Activated T-cell treated with anti-CD3 and anti-CD28 coated beads, Interleukin-2, amount 50 U/mL, for 72 hours (primary cell): Measurements from ENCODE around the gene ZNFX1. TPM values are rescaled to one million over a fixed set of nuclear protein-coding genes. Genes with fewer than 3 reads are reported as not detected.
A peak's percentile ranks its signal among the peaks of the same experiment; 100 is the strongest.

Source experiments
- ATAC-seq, 2 donors: fragments of 150-1000 bp; cut with Tn5 transposase; replicated peaks in 1 of 2; 2 replicates each; pipeline ENCODE4 v1.10.0; 2021; ENCODE audit warnings: moderate library complexity in 2 of 2, mild to moderate bottlenecking in 1 of 2
- DNase-seq, 2 donors: peaks; one replicate each; pipeline ENCODE4 v3.0.0; 2021 to 2022; ENCODE audit warnings: mixed read lengths in 1 of 2
- H3K27ac Mint-ChIP-seq: one replicate; pipeline ENCODE4 v1.8.0; 2022; ENCODE audit warnings: mild to moderate bottlenecking, moderate library complexity, mixed read lengths
- H3K27me3 Mint-ChIP-seq: one replicate; pipeline ENCODE4 v1.8.0; 2022; ENCODE audit warnings: low read depth, mixed read lengths
- H3K36me3 Mint-ChIP-seq, 2 donors: one replicate each; pipeline ENCODE4 v1.8.0; 2022; ENCODE audit warnings: mixed read lengths in 2 of 2, mild to moderate bottlenecking in 1 of 2; ENCODE audit not compliant: insufficient read depth in 2 of 2
- H3K4me1 Mint-ChIP-seq: one replicate; pipeline ENCODE4 v1.8.0; 2022; ENCODE audit warnings: low read depth, mixed read lengths
- H3K4me3 Mint-ChIP-seq, 2 donors: one replicate each; pipeline ENCODE4 v1.8.0; 2022; ENCODE audit warnings: mild to moderate bottlenecking in 2 of 2, mixed read lengths in 2 of 2, moderate library complexity in 2 of 2
- H3K9me3 Mint-ChIP-seq, 2 donors: one replicate each; pipeline ENCODE4 v1.8.0; 2022; ENCODE audit warnings: mixed read lengths in 2 of 2
- total RNA-seq, 2 donors: library from RNA; stranded (reverse); gene quantifications; one replicate each; pipeline ENCODE4 v1.2.3, GENCODE V29; 2022

The ZNFX1 gene
- total RNA-seq, 2 donors from 2014 or later: 37.8 to 48.8 TPM

- Mint-ChIP-seq H3K9me3 (peaks cover 0 to 15% of the 10 kb centered on the region in 2 donors), H3K27ac (peak overlapping the region; percentile 96), H3K4me1 (peaks cover 50% of the 10 kb centered on the region), H3K27me3 (no peaks in the 10 kb centered on the region), H3K4me3 (peak overlapping the region in 1 of 2 donors; percentile 54), H3K36me3 (peaks cover 48 to 69% of the 10 kb centered on the region in 2 donors)
- DNase-seq (no peak), ATAC-seq (no peak)
Measured at GRCh38 chr20:49288250-49288751, 10.4 kb upstream of the ZNFX1 start.

- peak overlapping the region; percentile 96 for H3K27ac Mint-ChIP-seq
- H3K9me3 Mint-ChIP-seq: peaks cover 0 to 15% of the 10 kb centered on the region in 2 donors
- H3K36me3 Mint-ChIP-seq: peaks cover 54 to 73% of the 10 kb centered on the region in 2 donors
- H3K27me3 Mint-ChIP-seq: no peaks in the 10 kb centered on the region
- no peak for DNase-seq
- peak in 1 of 2 donors; percentile 5 for ATAC-seq
- H3K4me3 Mint-ChIP-seq: peak overlapping the region in 1 of 2 donors; percentile 54
- peaks cover 56% of the 10 kb centered on the region for H3K4me1 Mint-ChIP-seq
Measured at GRCh38 chr20:49287555-49288249, 9.8 kb upstream of the ZNFX1 start.

GRCh38 chr20:49286689-49287551 is 9.1 kb upstream of the ZNFX1 start:
- no peak for DNase-seq
- Mint-ChIP-seq H3K27ac (peak overlapping the region; percentile 96), H3K9me3 (peaks cover 0 to 15% of the 10 kb centered on the region in 2 donors), H3K4me1 (peaks cover 64% of the 10 kb centered on the region), H3K4me3 (peak overlapping the region; percentile 33 to 100), H3K27me3 (no peaks in the 10 kb centered on the region), H3K36me3 (peaks cover 60 to 80% of the 10 kb centered on the region in 2 donors)
- no peak for ATAC-seq

- Mint-ChIP-seq H3K27ac (peak overlapping the region; percentile 96), H3K4me3 (peak overlapping the region; percentile 27 to 100), H3K36me3 (peaks cover 65 to 87% of the 10 kb centered on the region in 2 donors), H3K27me3 (no peaks in the 10 kb centered on the region), H3K4me1 (peaks cover 70% of the 10 kb centered on the region), H3K9me3 (peaks cover 2 to 17% of the 10 kb centered on the region in 2 donors)
- ATAC-seq (peak in 1 of 2 donors; percentile 4), DNase-seq (no peak)
Measured at GRCh38 chr20:49285813-49286494, 8.1 kb upstream of the ZNFX1 start.

GRCh38 chr20:49285233-49285668 is 7.4 kb upstream of the ZNFX1 start:
- Mint-ChIP-seq H3K27ac (peak overlapping the region; percentile 96), H3K4me1 (peaks cover 73% of the 10 kb centered on the region), H3K36me3 (peaks cover 69 to 88% of the 10 kb centered on the region in 2 donors), H3K9me3 (peaks cover 5 to 20% of the 10 kb centered on the region in 2 donors), H3K4me3 (peak overlapping the region; percentile 27 to 100), H3K27me3 (no peaks in the 10 kb centered on the region)
- DNase-seq (no peak), ATAC-seq (no peak)

GRCh38 chr20:49284818-49285217 is 7.0 kb upstream of the ZNFX1 start:
- Mint-ChIP-seq H3K4me3 (peak overlapping the region; percentile 93 to 100), H3K36me3 (peaks cover 73 to 89% of the 10 kb centered on the region in 2 donors), H3K4me1 (peaks cover 77% of the 10 kb centered on the region), H3K9me3 (peaks cover 5 to 20% of the 10 kb centered on the region in 2 donors), H3K27ac (peak overlapping the region; percentile 84), H3K27me3 (no peaks in the 10 kb centered on the region)
- DNase-seq: no peak
- no peak for ATAC-seq

- Mint-ChIP-seq H3K27me3 (no peaks in the 10 kb centered on the region), H3K27ac (peak overlapping the region; percentile 84), H3K9me3 (peaks cover 5 to 20% of the 10 kb centered on the region in 2 donors), H3K4me1 (peaks cover 85% of the 10 kb centered on the region), H3K36me3 (peaks cover 73 to 93% of the 10 kb centered on the region in 2 donors), H3K4me3 (peak overlapping the region; percentile 93 to 100)
- DNase-seq (no peak), ATAC-seq (peak in 1 of 2 donors; percentile 11)
Measured at GRCh38 chr20:49283703-49284625, 6.1 kb upstream of the ZNFX1 start.

- Mint-ChIP-seq H3K9me3 (peaks cover 5 to 20% of the 10 kb centered on the region in 2 donors), H3K36me3 (peaks cover 79 to 95% of the 10 kb centered on the region in 2 donors), H3K27ac (peak overlapping the region; percentile 84), H3K27me3 (no peaks in the 10 kb centered on the region), H3K4me3 (peak overlapping the region; percentile 93 to 100), H3K4me1 (peaks cover 85% of the 10 kb centered on the region)
- DNase-seq (no peak), ATAC-seq (no peak)
Measured at GRCh38 chr20:49283176-49283702, 5.4 kb upstream of the ZNFX1 start.

GRCh38 chr20:49282584-49283171 is 4.8 kb upstream of the ZNFX1 start:
- H3K36me3 Mint-ChIP-seq: peaks cover 76 to 91% of the 10 kb centered on the region in 2 donors
- DNase-seq (no peak), ATAC-seq (no peak)
- peaks cover 85% of the 10 kb centered on the region for H3K4me1 Mint-ChIP-seq
- peak overlapping the region; percentile 84 for H3K27ac Mint-ChIP-seq
- no peaks in the 10 kb centered on the region for H3K27me3 Mint-ChIP-seq
- peak overlapping the region; percentile 93 to 100 for H3K4me3 Mint-ChIP-seq
- peaks cover 5 to 20% of the 10 kb centered on the region in 2 donors for H3K9me3 Mint-ChIP-seq

- ATAC-seq (no peak), DNase-seq (no peak)
- Mint-ChIP-seq H3K9me3 (peaks cover 5 to 17% of the 10 kb centered on the region in 2 donors), H3K27me3 (no peaks in the 10 kb centered on the region), H3K27ac (peak overlapping the region; percentile 84), H3K36me3 (peaks cover 71 to 91% of the 10 kb centered on the region in 2 donors), H3K4me1 (peaks cover 80% of the 10 kb centered on the region), H3K4me3 (peak overlapping the region; percentile 93 to 100)
Measured at GRCh38 chr20:49281913-49282467, 4.1 kb upstream of the ZNFX1 start.
